ENCODE results near the gene PCNX3. TPM values are rescaled to one million over a fixed set of nuclear protein-coding genes. Genes with fewer than 3 reads are reported as not detected.

Gene PCNX3
- total RNA-seq, 1 donor from 2014 or later: 34.0 TPM

- H3K9me3 ChIP-seq: no peaks in the 10 kb centered on the region
- DNase-seq (no peak), ATAC-seq (no peak)
- intact Hi-C loops (cut with DNase I): no loop called here
- peaks cover 15% of the 10 kb centered on the region for H3K4me1 ChIP-seq
- no peaks in the 10 kb centered on the region for H3K27me3 ChIP-seq
- H3K27ac ChIP-seq: no peak overlapping the region
- no peak overlapping the region for H3K4me3 ChIP-seq
- peaks cover 67% of the 10 kb centered on the region for H3K36me3 ChIP-seq
- TF ChIP-seq CTCF (IDR thresholded peaks at IDR 0.05): no peak
These were observed 18.5 kb downstream of the PCNX3 start for GRCh38 chr11:65634109-65634436.

DNA sequence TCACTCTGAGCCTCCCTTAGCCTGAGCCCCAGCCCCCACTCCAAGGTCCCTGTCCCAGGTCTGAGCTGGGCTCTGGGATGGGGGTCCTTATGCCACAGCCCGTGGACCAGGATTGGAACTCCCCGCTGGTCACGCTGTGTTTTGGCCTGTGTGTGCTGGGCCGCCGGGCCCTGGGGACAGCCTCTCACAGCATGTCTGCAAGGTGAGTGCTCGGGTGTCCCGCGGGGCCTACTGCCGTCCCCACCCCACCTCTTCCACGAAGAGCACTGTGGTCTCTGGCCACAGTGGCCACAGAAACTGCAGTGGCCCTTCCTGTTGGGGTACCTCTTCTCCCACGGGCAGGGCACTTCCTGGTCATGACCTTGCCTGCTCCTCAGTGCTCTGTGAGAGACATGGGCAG, 18.9 kb downstream of the PCNX3 start:
- no peak for ATAC-seq
- Histone ChIP-seq H3K4me3 (no peak overlapping the region), H3K27me3 (no peaks in the 10 kb centered on the region), H3K9me3 (no peaks in the 10 kb centered on the region), H3K4me1 (peaks cover 19% of the 10 kb centered on the region), H3K27ac (no peak overlapping the region), H3K36me3 (peaks cover 64% of the 10 kb centered on the region)
- intact Hi-C loops (cut with DNase I): no loop called here
- no peak for DNase-seq
- TF ChIP-seq CTCF (IDR thresholded peaks at IDR 0.05): no peak

- intact Hi-C loops (cut with DNase I): no loop called here
- Histone ChIP-seq H3K27ac (no peak overlapping the region), H3K9me3 (no peaks in the 10 kb centered on the region), H3K4me3 (no peak overlapping the region), H3K4me1 (peaks cover 20% of the 10 kb centered on the region), H3K36me3 (peaks cover 57% of the 10 kb centered on the region), H3K27me3 (no peaks in the 10 kb centered on the region)
- ATAC-seq (no peak), DNase-seq (no peak)
- TF ChIP-seq CTCF (IDR thresholded peaks at IDR 0.05): no peak
These were observed 19.5 kb downstream of the PCNX3 start for GRCh38 chr11:65634905-65635731.

- intact Hi-C loops (cut with DNase I): no loop called here
- no peak for DNase-seq
- ATAC-seq: no peak
- no peak for TF ChIP-seq CTCF (IDR thresholded peaks at IDR 0.05)
- Histone ChIP-seq H3K27me3 (no peaks in the 10 kb centered on the region), H3K4me3 (no peak overlapping the region), H3K27ac (peak overlapping the region; percentile 85), H3K9me3 (no peaks in the 10 kb centered on the region), H3K36me3 (peaks cover 44% of the 10 kb centered on the region), H3K4me1 (peaks cover 26% of the 10 kb centered on the region)
These were observed 20.8 kb downstream of the PCNX3 start for GRCh38 chr11:65636108-65637031.

DNA sequence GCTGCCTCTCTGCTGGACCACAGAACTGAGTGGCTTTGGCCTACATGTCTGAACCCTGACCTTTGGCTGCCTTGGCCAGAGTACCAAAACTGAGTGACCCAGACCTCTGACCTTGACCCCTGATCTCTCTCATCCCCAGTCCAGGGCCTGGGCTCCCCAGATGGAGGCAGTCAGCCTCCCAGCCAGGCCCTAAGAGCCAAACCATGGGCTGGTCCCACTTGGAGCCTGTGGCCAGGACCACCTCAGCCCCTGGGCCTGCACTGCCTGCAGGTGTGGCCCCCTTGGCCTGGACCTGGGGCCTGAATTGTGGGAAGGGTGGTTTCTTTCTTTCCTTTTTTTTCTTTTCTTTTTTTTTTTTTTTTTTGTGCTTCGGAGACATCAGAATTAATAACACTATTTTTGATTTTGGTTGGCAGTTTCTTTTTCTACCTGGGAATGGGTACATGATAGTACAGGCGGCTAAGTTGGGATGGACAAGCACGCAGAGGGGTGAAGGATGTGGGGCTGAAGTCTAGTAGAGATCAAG, 21.5 kb downstream of the PCNX3 start:
- no peak for TF ChIP-seq CTCF (IDR thresholded peaks at IDR 0.05)
- peaks cover 31% of the 10 kb centered on the region for H3K4me1 ChIP-seq
- peak overlapping the region; percentile 76 for H3K4me3 ChIP-seq
- no peaks in the 10 kb centered on the region for H3K27me3 ChIP-seq
- ATAC-seq: no peak
- peak overlapping the region; percentile 85 for H3K27ac ChIP-seq
- no peak for DNase-seq
- H3K9me3 ChIP-seq: no peaks in the 10 kb centered on the region
- H3K36me3 ChIP-seq: peaks cover 40% of the 10 kb centered on the region
- intact Hi-C loops (cut with DNase I): no loop called here

All from upper lobe of right lung (tissue), 1 donor.